Stomach smooth muscle (tissue), 2 donors: ENCODE results near the gene IGSF10.
A peak's percentile ranks its signal among the peaks of the same experiment; 100 is the strongest.

ENCODE experiments used
- H3K27ac ChIP-seq: one replicate; pipeline ENCODE4 v1.7.0; 2013; ENCODE audit warnings: mild to moderate bottlenecking, low read length, inconsistent platforms
- H3K27me3 ChIP-seq, 2 donors: one replicate each; pipeline ENCODE4 v1.7.0; 2013; ENCODE audit warnings: low read length in 2 of 2; ENCODE audit not compliant: insufficient read depth in 2 of 2, control insufficient read depth in 1 of 2
- H3K36me3 ChIP-seq, 2 donors: one replicate each; pipeline ENCODE4 v1.7.0; 2013; ENCODE audit warnings: low read length in 2 of 2; ENCODE audit not compliant: control insufficient read depth in 2 of 2, insufficient read depth in 2 of 2
- H3K4me1 ChIP-seq: one replicate; pipeline ENCODE4 v1.7.0; 2013; ENCODE audit warnings: low read length; ENCODE audit not compliant: control insufficient read depth, insufficient read depth
- H3K4me3 ChIP-seq, 2 donors: one replicate each; pipeline ENCODE4 v1.7.0; 2013; ENCODE audit warnings: low read length in 2 of 2
- H3K9ac ChIP-seq, 2 donors: one replicate each; pipeline ENCODE4 v1.7.0; 2013; ENCODE audit warnings: low read length in 2 of 2, mild to moderate bottlenecking in 1 of 2
- H3K9me3 ChIP-seq, 2 donors: one replicate each; pipeline ENCODE4 v1.7.0; 2013; ENCODE audit warnings: low read length in 2 of 2; ENCODE audit not compliant: control insufficient read depth in 2 of 2
- donor health status: healthy.
- donor health status: Pancreatic carcinoma.

IGSF10 gene

GRCh38 chr3:151460228-151460627 lies 633 bp downstream of the IGSF10 start:
- H3K9ac ChIP-seq = no peak overlapping the region

DNA sequence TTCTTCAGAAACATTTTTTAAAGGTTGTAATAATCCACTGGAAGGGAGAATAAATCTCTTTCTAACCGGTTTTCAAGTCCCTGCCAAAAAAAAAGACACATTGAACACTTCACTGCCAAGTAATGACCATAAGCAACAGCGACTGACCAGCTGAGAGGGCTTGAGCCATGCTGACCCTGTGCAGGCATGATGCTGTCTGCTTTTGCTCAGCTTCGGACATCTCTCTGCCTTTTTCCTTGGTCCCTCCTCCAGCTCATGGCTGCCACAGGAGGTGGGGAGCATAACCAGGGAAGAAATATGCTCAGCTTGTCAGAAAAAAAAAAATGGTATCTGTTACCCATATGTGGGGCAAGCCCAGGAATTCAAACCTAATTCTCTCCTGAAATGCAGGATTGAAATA lies 1.5 kb downstream of the IGSF10 start:
- peak overlapping the region in 1 of 2 donors; percentile 16 for H3K4me3 ChIP-seq
- H3K9me3 ChIP-seq = no peaks in the 10 kb centered on the region
- H3K27me3 ChIP-seq = peaks cover 5 to 9% of the 10 kb centered on the region in 2 donors
- no peak overlapping the region for H3K27ac ChIP-seq
- H3K9ac ChIP-seq = no peak overlapping the region
- no peaks in the 10 kb centered on the region for H3K4me1 ChIP-seq
- no peaks in the 10 kb centered on the region for H3K36me3 ChIP-seq

More at GRCh38 chr3:151460228-151460627, 633 bp downstream of the IGSF10 start:
- Histone ChIP-seq H3K9me3 (no peaks in the 10 kb centered on the region), H3K4me3 (peak overlapping the region; percentile 58 to 69), H3K27ac (no peak overlapping the region), H3K4me1 (no peaks in the 10 kb centered on the region), H3K27me3 (peaks cover 5 to 9% of the 10 kb centered on the region in 2 donors), H3K36me3 (no peaks in the 10 kb centered on the region)

DNA sequence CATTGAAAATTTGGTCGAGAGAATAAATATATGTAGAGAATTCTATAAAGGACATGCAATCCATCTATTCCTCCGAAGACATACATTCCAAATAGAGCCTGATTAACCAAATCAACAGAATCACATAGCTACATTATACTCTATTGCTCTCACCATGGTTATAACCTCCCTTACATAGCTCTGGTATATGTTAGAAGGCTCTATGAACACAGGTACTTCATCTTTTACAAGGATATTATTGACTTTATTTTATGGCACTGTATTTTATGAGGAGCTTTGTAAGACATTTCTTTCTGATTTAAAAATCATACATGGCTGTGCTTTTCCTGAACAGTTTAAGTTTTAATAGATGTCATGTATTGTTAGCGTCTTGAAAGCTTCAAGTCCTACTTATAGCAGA lies 4.8 kb downstream of the IGSF10 start:
- H3K36me3 ChIP-seq = no peaks in the 10 kb centered on the region
- no peak overlapping the region for H3K4me3 ChIP-seq
- H3K9ac ChIP-seq = no peak overlapping the region
- H3K27me3 ChIP-seq = peaks cover 3 to 6% of the 10 kb centered on the region in 2 donors
- H3K9me3 ChIP-seq = no peaks in the 10 kb centered on the region
- no peak overlapping the region for H3K27ac ChIP-seq
- no peaks in the 10 kb centered on the region for H3K4me1 ChIP-seq

DNA sequence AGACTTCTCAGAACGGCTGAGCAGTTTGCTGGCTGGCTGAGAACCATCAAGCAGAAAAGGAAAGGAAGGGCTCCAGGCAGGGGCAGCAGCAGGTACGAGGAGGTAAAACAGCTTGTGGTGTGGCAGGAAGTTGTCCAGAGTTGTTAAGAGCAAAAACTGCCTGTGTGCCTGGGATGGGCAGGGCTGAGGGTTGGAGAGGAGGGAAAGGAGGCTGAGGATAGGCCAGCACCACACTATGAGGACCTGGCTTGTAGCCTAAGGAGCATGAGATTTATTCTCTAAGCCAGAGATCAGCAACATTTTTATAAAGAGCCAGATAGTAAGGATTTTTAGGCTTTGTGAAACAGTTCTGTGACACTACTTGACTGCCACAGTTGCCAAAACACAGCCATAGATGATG lies 8.0 kb downstream of the IGSF10 start:
- Histone ChIP-seq H3K4me1 (no peaks in the 10 kb centered on the region), H3K27me3 (no peaks in the 10 kb centered on the region), H3K9ac (no peak overlapping the region), H3K27ac (no peak overlapping the region), H3K9me3 (no peaks in the 10 kb centered on the region), H3K4me3 (no peak overlapping the region), H3K36me3 (no peaks in the 10 kb centered on the region)

DNA sequence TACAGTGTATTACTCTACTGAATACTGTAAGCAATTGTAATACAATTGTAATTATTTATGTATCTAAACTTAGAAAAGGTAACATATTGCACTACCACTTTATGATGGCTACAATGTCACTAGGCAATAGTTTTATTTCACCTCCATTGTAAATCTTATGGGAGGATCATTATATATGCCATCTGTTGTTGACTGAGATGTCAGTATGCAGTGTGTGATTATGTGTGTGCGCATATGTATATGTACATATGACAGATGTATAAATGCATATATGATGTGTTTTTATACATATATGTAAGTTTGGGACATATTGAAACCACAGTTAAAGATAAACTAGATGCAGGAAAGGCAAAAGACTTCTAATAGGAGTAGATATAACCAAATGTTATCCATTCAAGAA lies 8.5 kb downstream of the IGSF10 start:
- H3K9ac ChIP-seq = no peak overlapping the region
- H3K27ac ChIP-seq = no peak overlapping the region
- no peaks in the 10 kb centered on the region for H3K36me3 ChIP-seq
- H3K4me3 ChIP-seq = no peak overlapping the region
- H3K27me3 ChIP-seq = no peaks in the 10 kb centered on the region
- H3K4me1 ChIP-seq = no peaks in the 10 kb centered on the region
- no peaks in the 10 kb centered on the region for H3K9me3 ChIP-seq

- no peaks in the 10 kb centered on the region for H3K4me1 ChIP-seq
- H3K27ac ChIP-seq = no peak overlapping the region
- no peaks in the 10 kb centered on the region for H3K36me3 ChIP-seq
- no peak overlapping the region for H3K4me3 ChIP-seq
- peaks cover 0 to 2% of the 10 kb centered on the region in 2 donors for H3K9me3 ChIP-seq
- H3K27me3 ChIP-seq = peaks cover 0 to 2% of the 10 kb centered on the region in 2 donors
- H3K9ac ChIP-seq = no peak overlapping the region
Measured at GRCh38 chr3:151446002-151446340, 14.9 kb downstream of the IGSF10 start.

- no peak overlapping the region for H3K4me3 ChIP-seq
- H3K27ac ChIP-seq = no peak overlapping the region
- no peaks in the 10 kb centered on the region for H3K4me1 ChIP-seq
- H3K27me3 ChIP-seq = peaks cover 0 to 2% of the 10 kb centered on the region in 2 donors
- peaks cover 0 to 2% of the 10 kb centered on the region in 2 donors for H3K9me3 ChIP-seq
- H3K9ac ChIP-seq = no peak overlapping the region
- no peaks in the 10 kb centered on the region for H3K36me3 ChIP-seq
Measured at GRCh38 chr3:151445273-151446001, 15.4 kb downstream of the IGSF10 start.

GRCh38 chr3:151443583-151443982 lies 17.3 kb downstream of the IGSF10 start:
- Histone ChIP-seq H3K36me3 (no peaks in the 10 kb centered on the region), H3K27ac (no peak overlapping the region), H3K9ac (no peak overlapping the region), H3K4me3 (no peak overlapping the region), H3K27me3 (peaks cover 0 to 2% of the 10 kb centered on the region in 2 donors), H3K9me3 (peaks cover 0 to 2% of the 10 kb centered on the region in 2 donors), H3K4me1 (no peaks in the 10 kb centered on the region)

GRCh38 chr3:151440940-151441339 lies 19.9 kb downstream of the IGSF10 start:
- H3K36me3 ChIP-seq = no peaks in the 10 kb centered on the region
- no peak overlapping the region for H3K4me3 ChIP-seq
- H3K4me1 ChIP-seq = no peaks in the 10 kb centered on the region
- no peak overlapping the region for H3K27ac ChIP-seq
- H3K9ac ChIP-seq = no peak overlapping the region
- no peaks in the 10 kb centered on the region for H3K9me3 ChIP-seq
- peaks cover 0 to 2% of the 10 kb centered on the region in 2 donors for H3K27me3 ChIP-seq

- Histone ChIP-seq H3K4me1 (no peaks in the 10 kb centered on the region), H3K27ac (no peak overlapping the region), H3K9ac (no peak overlapping the region), H3K4me3 (no peak overlapping the region), H3K9me3 (no peaks in the 10 kb centered on the region), H3K27me3 (no peaks in the 10 kb centered on the region), H3K36me3 (no peaks in the 10 kb centered on the region)
Measured at GRCh38 chr3:151439652-151440125, 21.2 kb downstream of the IGSF10 start.

DNA sequence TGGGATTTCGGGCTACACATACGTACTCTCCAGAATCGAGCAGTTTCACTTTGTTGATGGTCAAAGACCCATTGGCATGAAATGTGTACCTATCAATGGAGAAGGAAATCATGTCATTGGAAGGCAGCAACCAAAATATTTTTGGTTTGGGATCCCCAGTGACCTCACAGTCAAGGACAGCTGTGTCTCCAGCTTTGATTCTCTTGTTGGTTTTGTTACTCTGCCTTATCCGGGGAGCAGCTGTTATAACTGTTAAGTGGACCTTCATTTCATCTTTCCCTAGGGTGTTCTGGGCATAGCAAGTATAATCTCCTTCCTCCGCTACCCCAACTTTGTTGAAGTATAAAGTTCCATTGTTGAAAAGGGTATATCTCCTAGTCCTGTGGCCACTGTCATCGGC lies 23.0 kb downstream of the IGSF10 start:
- no peaks in the 10 kb centered on the region for H3K9me3 ChIP-seq
- no peaks in the 10 kb centered on the region for H3K4me1 ChIP-seq

More for the DNA sequence above, 23.0 kb downstream of the IGSF10 start:
- Histone ChIP-seq H3K4me3 (no peak overlapping the region), H3K36me3 (no peaks in the 10 kb centered on the region), H3K9ac (no peak overlapping the region), H3K27ac (no peak overlapping the region), H3K27me3 (no peaks in the 10 kb centered on the region)
